Thoracic aorta (tissue), 2 donors: ENCODE results near the gene RAB28. TPM values are rescaled to one million over a fixed set of nuclear protein-coding genes. Genes with fewer than 3 reads are reported as not detected.

Experiments
- ATAC-seq: fragments of 150-250 bp; one replicate; pipeline ENCODE4 v1.8.0; 2017; ENCODE audit warnings: low read depth; ENCODE audit not compliant: insufficient number of reproducible peaks, low FRiP score
- DNase-seq: peaks from one replicate; pipeline ENCODE4 v3.0.0-alpha.2; 2020; ENCODE audit warnings: low spot score
- H3K27ac ChIP-seq, 2 donors: fragments of 200-600 bp; sonication (generic); 1 replicate in 1 of 2; 2 replicates in 1 of 2; pipeline ENCODE4 v1.5.1; 2016; ENCODE audit warnings: mild to moderate bottlenecking in 2 of 2, moderate library complexity in 2 of 2
- H3K27me3 ChIP-seq: fragments of 200-600 bp; sonication (generic); replicated peaks from 2 replicates; pipeline ENCODE4 v1.6.0; 2016; ENCODE audit warnings: mild to moderate bottlenecking; ENCODE audit not compliant: insufficient read depth
- H3K36me3 ChIP-seq: fragments of 200-600 bp; sonication (generic); one replicate; pipeline ENCODE4 v1.5.1; 2016
- H3K4me1 ChIP-seq, 2 donors: fragments of 200-600 bp; sonication (generic); 1 replicate in 1 of 2; 2 replicates in 1 of 2; pipeline versions ENCODE4 v1.5.1 to v1.6.0; 2016; ENCODE audit warnings: low read depth in 2 of 2, mild to moderate bottlenecking in 1 of 2; ENCODE audit not compliant: control insufficient read depth in 1 of 2
- H3K4me3 ChIP-seq: fragments of 200-600 bp; sonication (generic); 2 replicates; pipeline ENCODE4 v1.5.1; 2016; ENCODE audit warnings: mild to moderate bottlenecking
- H3K9me3 ChIP-seq: fragments of 200-600 bp; sonication (generic); 2 replicates; pipeline ENCODE4 v1.5.1; 2016
- total RNA-seq, 2 donors: library from RNA; depleted of rRNA; stranded (reverse); fragments of >200 nt; gene quantifications; one replicate each; pipeline versions ENCODE4 v1.1.0 to v1.2.3, GENCODE V29; 2016
- TF ChIP-seq, protein P1 (sequence below): fragments of 200-600 bp; sonication (generic); IDR thresholded peaks from one replicate; pipeline ENCODE4 v1.5.1; 2019; ENCODE audit warnings: antibody characterized with exemption

The RAB28 gene
- total RNA-seq, 2 donors from 2014 or later, result 17.3 to 24.8 TPM

DNA sequence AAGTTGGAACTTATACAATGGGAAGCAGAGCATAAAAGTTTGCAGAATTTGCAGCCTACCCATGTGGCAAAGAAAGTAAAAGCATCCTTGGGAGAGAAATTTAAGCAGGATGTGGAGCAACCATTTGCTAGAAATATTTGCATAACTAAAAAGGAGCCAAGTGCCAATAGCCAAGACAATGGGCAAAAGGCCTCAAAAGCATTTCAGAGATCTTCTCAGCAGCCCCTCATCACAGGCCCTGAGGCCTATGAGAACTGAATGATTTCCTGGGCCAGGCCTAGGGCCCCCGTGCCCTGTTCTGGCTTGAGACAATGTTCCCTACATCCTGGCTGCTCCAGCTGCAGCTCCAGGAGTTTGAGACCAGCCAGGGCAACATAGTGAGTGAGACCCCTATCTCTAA, 25.3 kb upstream of the RAB28 start:
- DNase-seq (no peak), ATAC-seq (no peak)
- Histone ChIP-seq H3K27ac (no peak overlapping the region), H3K4me1 (no peaks in the 10 kb centered on the region), H3K36me3 (no peaks in the 10 kb centered on the region), H3K4me3 (no peak overlapping the region), H3K9me3 (no peaks in the 10 kb centered on the region), H3K27me3 (no peaks in the 10 kb centered on the region)
- TF ChIP-seq, protein P1, sequence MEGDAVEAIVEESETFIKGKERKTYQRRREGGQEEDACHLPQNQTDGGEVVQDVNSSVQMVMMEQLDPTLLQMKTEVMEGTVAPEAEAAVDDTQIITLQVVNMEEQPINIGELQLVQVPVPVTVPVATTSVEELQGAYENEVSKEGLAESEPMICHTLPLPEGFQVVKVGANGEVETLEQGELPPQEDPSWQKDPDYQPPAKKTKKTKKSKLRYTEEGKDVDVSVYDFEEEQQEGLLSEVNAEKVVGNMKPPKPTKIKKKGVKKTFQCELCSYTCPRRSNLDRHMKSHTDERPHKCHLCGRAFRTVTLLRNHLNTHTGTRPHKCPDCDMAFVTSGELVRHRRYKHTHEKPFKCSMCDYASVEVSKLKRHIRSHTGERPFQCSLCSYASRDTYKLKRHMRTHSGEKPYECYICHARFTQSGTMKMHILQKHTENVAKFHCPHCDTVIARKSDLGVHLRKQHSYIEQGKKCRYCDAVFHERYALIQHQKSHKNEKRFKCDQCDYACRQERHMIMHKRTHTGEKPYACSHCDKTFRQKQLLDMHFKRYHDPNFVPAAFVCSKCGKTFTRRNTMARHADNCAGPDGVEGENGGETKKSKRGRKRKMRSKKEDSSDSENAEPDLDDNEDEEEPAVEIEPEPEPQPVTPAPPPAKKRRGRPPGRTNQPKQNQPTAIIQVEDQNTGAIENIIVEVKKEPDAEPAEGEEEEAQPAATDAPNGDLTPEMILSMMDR, result no peak

DNA sequence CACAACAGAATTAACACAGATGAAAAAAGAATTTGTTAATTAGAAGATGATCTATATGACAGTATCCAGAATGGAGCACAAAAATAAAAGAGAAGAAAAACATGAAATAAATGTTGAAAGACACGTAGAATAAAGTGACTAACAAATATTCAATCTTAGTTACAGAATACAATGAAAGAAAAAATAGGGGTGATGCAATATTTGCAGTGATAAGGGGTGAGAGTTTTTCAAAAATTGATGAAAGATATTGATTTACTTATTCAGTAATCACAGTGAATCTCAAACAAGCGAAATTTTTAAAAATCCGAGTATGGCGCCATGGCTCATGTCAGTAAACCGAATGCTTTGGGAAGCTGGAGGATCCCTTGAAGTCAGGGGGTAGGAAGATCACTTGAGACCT, 20.2 kb upstream of the RAB28 start:
- Histone ChIP-seq H3K4me3 (no peak overlapping the region), H3K9me3 (no peaks in the 10 kb centered on the region), H3K27ac (no peak overlapping the region), H3K36me3 (no peaks in the 10 kb centered on the region), H3K4me1 (no peaks in the 10 kb centered on the region), H3K27me3 (no peaks in the 10 kb centered on the region)
- no peak for DNase-seq
- ATAC-seq, result no peak
- TF ChIP-seq, protein P1, result no peak

DNA sequence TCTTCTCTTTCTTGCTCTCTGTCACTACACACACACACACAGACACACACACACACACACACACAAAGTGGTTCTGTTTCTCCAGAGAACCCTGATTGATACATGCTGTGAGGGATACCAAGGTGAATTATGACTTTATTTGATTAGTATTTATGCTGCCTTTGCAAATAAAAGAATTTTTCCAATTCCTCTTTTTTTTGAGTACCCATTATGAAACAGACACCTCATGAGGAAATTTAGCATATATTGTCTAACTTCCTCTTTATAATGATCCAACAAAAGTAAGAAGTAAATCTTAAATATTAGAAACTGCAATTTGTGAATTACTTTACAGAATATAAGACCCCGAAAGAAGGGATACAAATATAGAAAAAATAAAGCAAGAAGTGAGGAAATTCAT, 14.3 kb upstream of the RAB28 start:
- TF ChIP-seq, protein P1, result no peak
- DNase-seq (no peak), ATAC-seq (no peak)
- Histone ChIP-seq H3K27me3 (no peaks in the 10 kb centered on the region), H3K9me3 (no peaks in the 10 kb centered on the region), H3K36me3 (no peaks in the 10 kb centered on the region), H3K4me3 (no peak overlapping the region), H3K27ac (no peak overlapping the region), H3K4me1 (no peaks in the 10 kb centered on the region)

- Histone ChIP-seq H3K4me3 (no peak overlapping the region), H3K27me3 (no peaks in the 10 kb centered on the region), H3K9me3 (no peaks in the 10 kb centered on the region), H3K36me3 (no peaks in the 10 kb centered on the region), H3K4me1 (no peaks in the 10 kb centered on the region), H3K27ac (no peak overlapping the region)
- DNase-seq (no peak), ATAC-seq (no peak)
- TF ChIP-seq, protein P1, result no peak
These were observed 12.5 kb upstream of the RAB28 start for GRCh38 chr4:13496605-13497004.

GRCh38 chr4:13495753-13496152, 11.6 kb upstream of the RAB28 start:
- ATAC-seq (no peak), DNase-seq (no peak)
- no peaks in the 10 kb centered on the region for H3K9me3 ChIP-seq
- H3K27ac ChIP-seq, result no peak overlapping the region
- no peak overlapping the region for H3K4me3 ChIP-seq
- TF ChIP-seq, protein P1, result no peak
- no peaks in the 10 kb centered on the region for H3K36me3 ChIP-seq
- no peaks in the 10 kb centered on the region for H3K4me1 ChIP-seq
- no peaks in the 10 kb centered on the region for H3K27me3 ChIP-seq
